GM12878 (cell line): Measurements from ENCODE around the gene THRB.

Experiments
- BACH1 ChIP-seq: fragments of 450-650 bp; IDR thresholded peaks from 2 replicates; pipeline ENCODE4 v1.6.1; 2017; ENCODE audit warnings: mild to moderate bottlenecking, borderline replicate concordance
- BHLHE40 ChIP-seq, 2 experiments: fragments of 450-650 bp in 1 of 2; IDR thresholded peaks; 2 replicates each; pipeline ENCODE4 v1.6.1; 2011 to 2017; ENCODE audit warnings: low read depth in 2 of 2, borderline replicate concordance in 1 of 2, improper control_type of control experiment in 1 of 2, low read length in 1 of 2, mild to moderate bottlenecking in 1 of 2
- CEBPB ChIP-seq, 2 experiments: fragments of 150-350 bp in 1 of 2; IDR thresholded peaks; 2 replicates each; pipeline ENCODE4 v1.6.1; 2012 to 2014; ENCODE audit warnings: low read depth in 2 of 2, low read length in 2 of 2, borderline replicate concordance in 1 of 2, inconsistent platforms in 1 of 2
- POLR2AphosphoS2 ChIP-seq: IDR thresholded peaks from 2 replicates; pipeline ENCODE4 v1.6.1; 2011; ENCODE audit warnings: low read depth, mild to moderate bottlenecking, low read length, improper control_type of control experiment, moderate library complexity
- RUNX3 ChIP-seq: IDR thresholded peaks from 2 replicates; pipeline ENCODE4 v1.6.1; 2012; ENCODE audit warnings: low read length, inconsistent platforms
- SKIL ChIP-seq: fragments of 450-650 bp; IDR thresholded peaks from 2 replicates; pipeline ENCODE4 v1.6.1; 2017; ENCODE audit warnings: mild to moderate bottlenecking, low read depth, inconsistent platforms; ENCODE audit not compliant: poor library complexity, severe bottlenecking
- TF ChIP-seq, protein P1 (sequence below), 3 experiments: IDR thresholded peaks in 2 of 3; conservative IDR thresholded peaks in 1 of 3; 2 replicates each; pipeline ENCODE4 v1.5.1; 2011; ENCODE audit warnings: low read depth in 3 of 3, low read length in 3 of 3, mild to moderate bottlenecking in 3 of 3, control low read depth in 2 of 3, moderate library complexity in 2 of 3, inconsistent platforms in 1 of 3, mixed read lengths in 1 of 3; ENCODE audit not compliant: control insufficient read depth in 2 of 3, insufficient read depth in 1 of 3; ENCODE audit errors: extremely low read depth in 1 of 3
- TF ChIP-seq, protein P2 (sequence below): IDR thresholded peaks from 2 replicates; pipeline ENCODE4 v1.6.1; 2012; ENCODE audit warnings: low read depth, low read length, improper control_type of control experiment

- TF ChIP-seq CEBPB (IDR thresholded peaks at IDR 0.05; ENCODE audit: borderline replicate concordance in 1 of 2, low read depth in 2 of 2, low read length in 2 of 2) (no peak), BACH1 (no peak), POLR2AphosphoS2 (no peak), BHLHE40 (IDR thresholded peaks at IDR 0.05; ENCODE audit: borderline replicate concordance in 1 of 2, low read depth in 2 of 2, low read length in 1 of 2) (no peak), SKIL (no peak), RUNX3 (no peak)
- TF ChIP-seq, protein P1, sequence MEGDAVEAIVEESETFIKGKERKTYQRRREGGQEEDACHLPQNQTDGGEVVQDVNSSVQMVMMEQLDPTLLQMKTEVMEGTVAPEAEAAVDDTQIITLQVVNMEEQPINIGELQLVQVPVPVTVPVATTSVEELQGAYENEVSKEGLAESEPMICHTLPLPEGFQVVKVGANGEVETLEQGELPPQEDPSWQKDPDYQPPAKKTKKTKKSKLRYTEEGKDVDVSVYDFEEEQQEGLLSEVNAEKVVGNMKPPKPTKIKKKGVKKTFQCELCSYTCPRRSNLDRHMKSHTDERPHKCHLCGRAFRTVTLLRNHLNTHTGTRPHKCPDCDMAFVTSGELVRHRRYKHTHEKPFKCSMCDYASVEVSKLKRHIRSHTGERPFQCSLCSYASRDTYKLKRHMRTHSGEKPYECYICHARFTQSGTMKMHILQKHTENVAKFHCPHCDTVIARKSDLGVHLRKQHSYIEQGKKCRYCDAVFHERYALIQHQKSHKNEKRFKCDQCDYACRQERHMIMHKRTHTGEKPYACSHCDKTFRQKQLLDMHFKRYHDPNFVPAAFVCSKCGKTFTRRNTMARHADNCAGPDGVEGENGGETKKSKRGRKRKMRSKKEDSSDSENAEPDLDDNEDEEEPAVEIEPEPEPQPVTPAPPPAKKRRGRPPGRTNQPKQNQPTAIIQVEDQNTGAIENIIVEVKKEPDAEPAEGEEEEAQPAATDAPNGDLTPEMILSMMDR (IDR thresholded peaks at IDR 0.05 in 2 of 3, conservative IDR thresholded peaks at IDR 0.05 in 1 of 3; ENCODE audit: control insufficient read depth in 2 of 3, extremely low read depth in 1 of 3, insufficient read depth in 1 of 3, low read depth in 3 of 3, low read length in 3 of 3), result no peak
- TF ChIP-seq, protein P2, sequence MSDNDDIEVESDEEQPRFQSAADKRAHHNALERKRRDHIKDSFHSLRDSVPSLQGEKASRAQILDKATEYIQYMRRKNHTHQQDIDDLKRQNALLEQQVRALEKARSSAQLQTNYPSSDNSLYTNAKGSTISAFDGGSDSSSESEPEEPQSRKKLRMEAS, result no peak
Observed at GRCh38 chr3:24388159-24388558, 106.5 kb downstream of the THRB start.
